A549 treated with CpdA at 1 μM for 4 hours (cell line): Measurements from ENCODE around the gene PSMA2. TPM values are rescaled to one million over a fixed set of nuclear protein-coding genes. Genes with fewer than 3 reads are reported as not detected.

Source experiments
- total RNA-seq: library from RNA; stranded (reverse); fragments of 200-300 nt; extraction: Qiagen RNA extraction; gene quantifications from 5 replicates; pipeline ENCODE4 v1.2.3, GENCODE V29; 2022; ENCODE audit warnings: low read depth

PSMA2 gene
- total RNA-seq = 193 to 217 TPM (median 207 TPM) in 5 replicates

DNA sequence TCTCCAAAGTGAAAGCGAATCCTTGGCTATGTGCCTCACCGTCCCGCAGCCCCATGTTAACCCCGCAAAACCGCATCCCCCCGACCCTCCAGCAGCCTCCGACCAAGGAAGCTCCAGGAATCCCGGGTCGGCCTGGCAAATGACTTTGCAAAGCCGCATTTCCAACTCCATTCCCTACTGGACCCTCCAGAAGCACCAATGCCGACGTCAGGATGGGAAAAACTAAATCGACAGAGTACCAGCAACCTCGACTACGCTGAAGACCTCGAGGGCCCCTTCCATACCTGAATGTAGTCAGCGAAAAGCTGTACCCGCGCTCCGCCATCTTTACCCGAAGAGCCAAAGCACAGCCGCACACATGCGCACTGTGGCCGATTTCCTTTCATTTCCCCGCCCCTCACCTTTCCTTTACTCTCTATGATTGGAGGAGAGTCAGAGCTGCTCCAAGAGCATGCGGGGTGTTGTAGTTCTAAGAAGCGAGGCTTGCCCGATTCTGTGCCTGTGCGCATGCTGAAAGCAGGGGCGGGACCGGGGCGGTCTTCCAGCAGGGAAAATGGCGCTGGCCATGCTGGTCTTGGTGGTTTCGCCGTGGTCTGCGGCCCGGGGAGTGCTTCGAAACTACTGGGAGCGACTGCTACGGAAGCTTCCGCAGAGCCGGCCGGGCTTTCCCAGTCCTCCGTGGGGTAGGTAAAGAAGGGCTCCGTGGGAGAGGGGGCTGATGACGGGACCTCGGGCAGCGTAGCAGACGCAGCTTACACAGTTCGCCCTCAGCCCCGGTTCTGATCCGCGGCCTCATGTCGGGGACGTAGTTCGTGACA is at the start of gene PSMA2, which contains the start of gene MRPL32:
Gene PSMA2, minus strand, starts transcription at position 341 of the 818 bp plus-strand sequence. Its CDS starts 16 bp downstream, at position 325.
Gene MRPL32, plus strand, starts transcription at position 543 of the 818 bp plus-strand sequence. Its CDS starts 11 bp downstream, at position 554.

DNA sequence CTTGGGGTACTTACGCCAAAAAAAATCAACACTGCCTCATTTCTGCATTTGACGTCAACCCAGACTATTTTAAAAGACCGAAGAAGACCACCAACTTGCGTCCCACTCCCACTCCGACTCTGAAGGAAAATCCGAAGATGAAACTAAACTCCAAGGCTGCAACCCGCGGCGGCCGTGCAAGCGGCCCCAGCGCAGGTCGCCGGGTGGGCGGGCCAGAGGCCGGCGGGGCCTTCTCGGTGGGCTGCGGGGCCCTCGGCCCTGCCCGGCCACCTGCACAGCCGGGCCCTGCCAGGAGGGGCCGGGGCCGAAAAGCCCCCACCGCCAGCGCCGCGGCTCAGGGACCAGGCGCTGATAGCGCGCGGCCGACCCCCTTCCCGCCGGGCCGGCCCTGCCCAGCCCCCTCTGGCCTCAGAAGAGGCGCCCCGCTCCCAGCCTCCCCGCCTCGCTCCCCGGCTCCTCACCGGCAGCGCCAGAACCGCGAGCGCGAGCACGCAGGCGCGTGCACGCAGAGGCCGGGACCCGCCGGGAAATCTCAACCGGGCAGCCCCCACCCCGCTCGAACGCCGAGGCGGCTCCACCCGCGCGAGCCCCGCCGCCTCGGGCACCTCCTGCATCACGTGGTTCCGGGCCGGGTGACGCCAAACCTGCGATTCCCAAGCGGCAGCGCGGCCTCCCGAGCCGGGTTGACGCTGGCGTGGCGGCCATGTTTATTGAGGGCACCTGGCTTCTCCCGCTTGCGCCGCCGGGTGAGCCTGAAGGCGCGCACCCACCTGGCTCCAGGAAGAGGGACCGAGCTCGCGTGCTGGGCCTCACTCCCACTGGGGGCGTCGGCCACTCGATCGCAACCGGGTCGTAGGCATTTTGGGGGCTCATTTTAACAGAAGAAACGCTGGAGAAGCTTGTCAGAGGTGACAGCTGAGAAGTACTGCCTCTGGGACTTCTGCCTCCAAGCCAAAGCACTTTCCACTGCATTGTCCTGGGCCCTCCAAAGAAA is 20.2 kb downstream of the PSMA2 start, which contains the start of gene C7orf25:
Gene C7orf25, minus strand, starts transcription at position 617 of the 994 bp plus-strand sequence. CDS start 1,170 bp downstream, outside the sequence.

Other genes with a start within 250 kb of the PSMA2 start
- 1.4 to 3.5 TPM (median 2.1 TPM) in 5 replicates for gene C7orf25, start 20.1 kb downstream of the PSMA2 start, total RNA-seq
- gene MRPL32, start 202 bp upstream of the PSMA2 start, total RNA-seq = 71.7 to 91.4 TPM (median 78.2 TPM) in 5 replicates
- gene HECW1, start 180.5 kb upstream of the PSMA2 start, total RNA-seq = 10.9 to 14.2 TPM (median 12.0 TPM) in 5 replicates